Activated CD4-positive, alpha-beta T cell treated with anti-CD3 and anti-CD28 coated beads, Interleukin-2, amount 50 U/mL, for 4 hours (primary cell): ENCODE results near the gene PLEKHM3.

Experiments
- DNase-seq, 2 experiments: peaks; one replicate each; pipeline ENCODE4 v3.0.0-alpha.2; 2020

PLEKHM3 gene

GRCh38 chr2:207849443-207849842 is 175.9 kb downstream of the PLEKHM3 start:
- DNase-seq: no peak

GRCh38 chr2:207848545-207848928 is 176.8 kb downstream of the PLEKHM3 start:
- DNase-seq: no peak

GRCh38 chr2:207847807-207848544 is 177.4 kb downstream of the PLEKHM3 start:
- DNase-seq: no peak

- DNase-seq: no peak
Observed at GRCh38 chr2:207847098-207847806, 178.1 kb downstream of the PLEKHM3 start.

GRCh38 chr2:207845202-207845864 is 180.0 kb downstream of the PLEKHM3 start:
- DNase-seq: no peak

GRCh38 chr2:207844648-207845047 is 180.7 kb downstream of the PLEKHM3 start:
- no peak for DNase-seq

- no peak for DNase-seq
Observed at GRCh38 chr2:207840101-207840500, 185.2 kb downstream of the PLEKHM3 start.

- DNase-seq: no peak
Observed at GRCh38 chr2:207839575-207839974, 185.8 kb downstream of the PLEKHM3 start.

GRCh38 chr2:207839028-207839427 is 186.3 kb downstream of the PLEKHM3 start:
- no peak for DNase-seq

GRCh38 chr2:207836521-207837133 is 188.7 kb downstream of the PLEKHM3 start:
- no peak for DNase-seq

GRCh38 chr2:207835805-207836204 is 189.5 kb downstream of the PLEKHM3 start:
- DNase-seq: no peak

- DNase-seq: no peak
Observed at GRCh38 chr2:207833251-207833751, 192.0 kb downstream of the PLEKHM3 start.

GRCh38 chr2:207831584-207832248 is 193.6 kb downstream of the PLEKHM3 start:
- no peak for DNase-seq

- no peak for DNase-seq
Observed at GRCh38 chr2:207830778-207831438, 194.4 kb downstream of the PLEKHM3 start.

- no peak for DNase-seq
Observed at GRCh38 chr2:207828361-207829057, 196.8 kb downstream of the PLEKHM3 start.

GRCh38 chr2:207825978-207826377 is 199.3 kb downstream of the PLEKHM3 start:
- no peak for DNase-seq

- no peak for DNase-seq
Observed at GRCh38 chr2:207825045-207825954, 200.0 kb downstream of the PLEKHM3 start.

- DNase-seq: no peak
Observed at GRCh38 chr2:207823865-207824264, 201.5 kb downstream of the PLEKHM3 start.

- DNase-seq: no peak
Observed at GRCh38 chr2:207819839-207820784, 205.2 kb downstream of the PLEKHM3 start.
